ENCODE data around the gene LMAN1.

LMAN1 gene

GRCh38 chr18:59358712-59359575, at the start of gene LMAN1:
TSS of gene LMAN1 (minus strand) at chr18:59359265. CDS start at chr18:59359244, 21 bp downstream.
- Histone ChIP-seq H3K9me3 (replicated peaks in 1 of 11) (no peaks in the 10 kb centered on the region), H3K27me3 (no peaks in the 10 kb centered on the region; a peak in 1 of 22 replicates), H3K27ac (peak within 1 kb of the TSS; percentile 61 to 90 (median 88)), H3K4me2 (peak within 1 kb of the TSS; percentile 80 to 95 (median 84)), H3K9ac (peak within 1 kb of the TSS; percentile 86 to 94 (median 92)), H4K20me1 (peaks cover 0 to 35% (median 16%) of the 10 kb centered on the region in 11 experiments; a peak in 12 of 22 replicates), H3K4me3 (peak within 1 kb of the TSS; percentile 85 to 99 (median 93)), H3K36me3 (peaks cover 16 to 34% (median 23%) of the 10 kb centered on the region in 11 experiments; a peak in 21 of 22 replicates), H3K4me1 (peaks cover 16 to 27% (median 22%) of the 10 kb centered on the region in 10 experiments; a peak in 19 of 20 replicates)
- TF ChIP-seq Cebpa-rat (IDR thresholded peaks at IDR 0.05) = no peak

DNA sequence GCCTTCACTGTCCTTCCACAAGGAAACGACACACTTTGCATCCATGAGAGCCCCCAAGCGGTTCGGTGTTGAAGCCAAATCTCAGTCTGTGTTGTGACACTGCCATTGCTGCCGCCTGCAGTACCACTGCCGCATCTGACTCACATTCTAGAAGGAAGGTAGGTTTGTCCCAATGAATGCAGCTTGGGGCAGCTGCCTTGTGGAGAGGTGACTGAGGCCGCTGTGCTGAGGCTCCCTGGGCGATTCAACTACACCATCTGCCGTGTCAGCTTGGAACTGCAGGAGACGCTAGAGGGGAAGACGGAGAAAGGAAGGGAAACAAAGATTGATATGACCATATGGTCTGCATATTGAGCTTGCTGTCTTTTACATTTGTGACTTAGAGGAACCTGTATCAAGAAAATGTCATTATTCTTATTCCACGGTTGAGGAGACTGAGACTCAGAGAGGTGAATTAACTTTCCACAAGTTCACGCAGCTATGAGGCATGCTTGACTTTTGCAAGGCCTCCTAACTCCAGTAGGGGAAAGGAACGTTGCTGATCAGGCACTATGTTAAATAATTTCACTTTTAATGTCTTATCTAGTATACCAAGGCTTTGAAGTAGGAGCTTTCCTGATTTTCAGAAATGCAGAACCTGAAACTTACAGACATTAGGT, 43.5 kb upstream of the LMAN1 start:
- no peak overlapping the region for H3K27ac ChIP-seq

DNA sequence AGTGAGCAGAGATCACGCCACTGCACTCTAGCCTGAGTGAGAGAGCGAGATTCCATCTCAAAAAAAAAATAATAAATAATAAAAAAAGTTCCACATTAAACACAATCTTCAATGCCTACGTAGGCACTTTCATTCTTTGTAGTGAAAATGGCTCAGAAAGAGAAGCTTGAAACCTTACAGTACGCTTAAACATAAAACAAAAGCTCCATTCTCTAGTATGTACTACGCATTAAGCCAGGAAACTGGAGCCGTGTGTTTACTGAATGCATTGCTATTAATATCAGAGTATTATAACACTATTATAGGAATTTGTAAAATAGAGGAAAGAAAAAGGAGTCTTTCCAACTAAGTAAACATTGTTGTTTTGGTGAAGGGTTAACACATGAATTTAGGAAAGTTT, 41.3 kb upstream of the LMAN1 start:
- H3K9me3 ChIP-seq (replicated peaks in 1 of 11) = no peaks in the 10 kb centered on the region
- H3K27me3 ChIP-seq = no peaks in the 10 kb centered on the region
- H3K27ac ChIP-seq = no peak overlapping the region
- no peaks in the 10 kb centered on the region for H4K20me1 ChIP-seq
- H3K36me3 ChIP-seq = no peaks in the 10 kb centered on the region
- H3K4me3 ChIP-seq = no peak overlapping the region
- H3K4me1 ChIP-seq = peaks cover 9 to 11% (median 9%) of the 10 kb centered on the region in 10 experiments
- H3K9ac ChIP-seq = no peak overlapping the region
- no peak overlapping the region for H3K4me2 ChIP-seq
- TF ChIP-seq Cebpa-rat (IDR thresholded peaks at IDR 0.05) = no peak

More for the DNA sequence above, 43.5 kb upstream of the LMAN1 start:
- no peaks in the 10 kb centered on the region for H3K4me1 ChIP-seq
- H3K27me3 ChIP-seq = no peaks in the 10 kb centered on the region
- H3K36me3 ChIP-seq = no peaks in the 10 kb centered on the region
- H3K9me3 ChIP-seq (replicated peaks in 1 of 11) = no peaks in the 10 kb centered on the region
- H3K4me2 ChIP-seq = no peak overlapping the region
- no peaks in the 10 kb centered on the region for H4K20me1 ChIP-seq
- no peak overlapping the region for H3K9ac ChIP-seq
- H3K4me3 ChIP-seq = no peak overlapping the region
- TF ChIP-seq Cebpa-rat (IDR thresholded peaks at IDR 0.05) = no peak

DNA sequence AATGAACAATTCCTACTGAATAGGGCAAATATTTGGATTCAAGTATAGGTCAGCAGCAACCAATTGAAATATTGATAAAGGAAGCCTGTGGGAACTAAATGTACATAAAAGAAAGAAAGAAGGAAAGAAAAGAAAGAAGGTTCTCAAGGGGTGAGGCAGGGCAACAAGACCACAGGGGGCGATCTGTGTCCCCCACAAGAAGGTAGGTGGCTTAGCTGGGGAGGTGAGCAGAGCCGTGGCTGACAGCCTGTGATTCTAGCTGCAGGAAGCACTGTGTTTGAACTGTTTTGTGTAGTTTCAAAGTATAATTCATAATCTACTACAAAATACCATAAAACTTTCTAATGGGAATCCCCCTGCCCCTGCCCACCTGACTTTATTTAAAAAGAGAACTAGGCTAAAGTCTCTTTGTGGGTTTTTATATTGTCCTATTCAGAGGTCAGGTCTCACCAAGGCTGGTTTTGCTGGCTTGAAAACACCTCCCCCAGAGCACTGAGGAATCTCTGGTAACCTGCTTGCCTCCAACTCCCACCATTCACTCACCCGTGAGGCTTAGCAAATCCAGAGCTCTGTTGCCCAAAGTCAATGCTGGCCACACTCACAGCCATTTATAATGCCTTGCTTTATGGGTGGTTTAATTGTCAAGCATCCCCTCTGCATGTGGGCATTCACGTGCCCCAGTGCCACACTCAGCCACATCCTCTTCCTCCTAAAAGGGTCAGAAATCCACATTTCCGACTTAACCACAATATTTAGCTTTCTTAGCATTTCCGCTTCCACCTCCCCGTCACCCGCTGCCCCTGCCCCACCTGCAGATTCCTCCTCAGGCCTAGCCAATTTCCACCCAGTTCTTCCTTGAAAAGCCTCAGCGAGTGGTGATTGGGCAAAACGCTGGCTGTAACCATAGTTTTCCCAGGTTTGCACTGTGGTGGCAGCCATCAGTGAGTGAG, 36.4 kb upstream of the LMAN1 start:
- no peak overlapping the region for H3K4me3 ChIP-seq
- no peaks in the 10 kb centered on the region for H3K9me3 ChIP-seq (replicated peaks in 1 of 11)
- H4K20me1 ChIP-seq = no peaks in the 10 kb centered on the region
- TF ChIP-seq Cebpa-rat (IDR thresholded peaks at IDR 0.05) = no peak
- H3K4me2 ChIP-seq = peak overlapping the region; percentile 58 to 80 (median 75)
- H3K27me3 ChIP-seq = no peaks in the 10 kb centered on the region
- H3K36me3 ChIP-seq = no peaks in the 10 kb centered on the region
- no peak overlapping the region for H3K9ac ChIP-seq
- H3K4me1 ChIP-seq = peaks cover 14 to 18% (median 16%) of the 10 kb centered on the region in 10 experiments
- H3K27ac ChIP-seq = peak overlapping the region in 7 of 11 experiments; percentile 29 to 53 (median 47); a peak in 10 of 22 replicates

DNA sequence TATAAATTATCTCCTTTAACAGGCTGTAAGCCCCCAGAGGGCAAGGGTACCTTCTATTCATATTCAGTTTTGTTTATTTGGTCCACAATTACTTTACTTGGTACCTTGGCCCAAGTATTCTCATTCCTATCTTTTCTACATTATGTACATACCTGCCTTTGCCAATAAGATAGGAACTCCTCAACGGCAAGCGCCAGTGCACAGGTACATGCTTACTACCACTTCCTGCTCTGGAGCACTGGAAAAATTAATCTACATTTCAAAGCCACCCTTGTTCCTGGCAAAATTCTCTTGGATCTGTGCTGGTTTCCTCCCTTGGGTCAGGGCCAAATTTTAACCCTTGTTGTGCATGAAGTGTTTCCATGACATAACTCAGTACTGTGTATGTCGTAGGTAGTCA, 34.3 kb upstream of the LMAN1 start:
- H3K4me3 ChIP-seq = no peak overlapping the region
- peaks cover 18 to 36% (median 28%) of the 10 kb centered on the region in 10 experiments for H3K4me1 ChIP-seq
- H4K20me1 ChIP-seq = no peaks in the 10 kb centered on the region
- H3K9ac ChIP-seq = no peak overlapping the region
- H3K27me3 ChIP-seq = no peaks in the 10 kb centered on the region
- no peaks in the 10 kb centered on the region for H3K9me3 ChIP-seq (replicated peaks in 1 of 11)
- H3K36me3 ChIP-seq = no peaks in the 10 kb centered on the region
- H3K4me2 ChIP-seq = no peak overlapping the region
- no peak for TF ChIP-seq Cebpa-rat (IDR thresholded peaks at IDR 0.05)
- H3K27ac ChIP-seq = no peak overlapping the region

- H3K4me1 ChIP-seq = peaks cover 8 to 28% (median 19%) of the 10 kb centered on the region in 10 experiments; a peak in 19 of 20 replicates
- H3K9ac ChIP-seq = no peak overlapping the region
- no peaks in the 10 kb centered on the region for H3K27me3 ChIP-seq
- H3K4me3 ChIP-seq = no peak overlapping the region
- H3K36me3 ChIP-seq = no peaks in the 10 kb centered on the region
- peak overlapping the region in 7 of 11 experiments; percentile 6 to 70 (median 57); a peak in 9 of 22 replicates for H3K27ac ChIP-seq
- no peak for TF ChIP-seq Cebpa-rat (IDR thresholded peaks at IDR 0.05)
- H3K4me2 ChIP-seq = peak overlapping the region in 8 of 11 experiments; percentile 23 to 66 (median 44); a peak in 14 of 22 replicates
- H3K9me3 ChIP-seq (replicated peaks in 1 of 11) = no peaks in the 10 kb centered on the region
- no peaks in the 10 kb centered on the region for H4K20me1 ChIP-seq
These were observed 29.8 kb upstream of the LMAN1 start for GRCh38 chr18:59388817-59389216.

DNA sequence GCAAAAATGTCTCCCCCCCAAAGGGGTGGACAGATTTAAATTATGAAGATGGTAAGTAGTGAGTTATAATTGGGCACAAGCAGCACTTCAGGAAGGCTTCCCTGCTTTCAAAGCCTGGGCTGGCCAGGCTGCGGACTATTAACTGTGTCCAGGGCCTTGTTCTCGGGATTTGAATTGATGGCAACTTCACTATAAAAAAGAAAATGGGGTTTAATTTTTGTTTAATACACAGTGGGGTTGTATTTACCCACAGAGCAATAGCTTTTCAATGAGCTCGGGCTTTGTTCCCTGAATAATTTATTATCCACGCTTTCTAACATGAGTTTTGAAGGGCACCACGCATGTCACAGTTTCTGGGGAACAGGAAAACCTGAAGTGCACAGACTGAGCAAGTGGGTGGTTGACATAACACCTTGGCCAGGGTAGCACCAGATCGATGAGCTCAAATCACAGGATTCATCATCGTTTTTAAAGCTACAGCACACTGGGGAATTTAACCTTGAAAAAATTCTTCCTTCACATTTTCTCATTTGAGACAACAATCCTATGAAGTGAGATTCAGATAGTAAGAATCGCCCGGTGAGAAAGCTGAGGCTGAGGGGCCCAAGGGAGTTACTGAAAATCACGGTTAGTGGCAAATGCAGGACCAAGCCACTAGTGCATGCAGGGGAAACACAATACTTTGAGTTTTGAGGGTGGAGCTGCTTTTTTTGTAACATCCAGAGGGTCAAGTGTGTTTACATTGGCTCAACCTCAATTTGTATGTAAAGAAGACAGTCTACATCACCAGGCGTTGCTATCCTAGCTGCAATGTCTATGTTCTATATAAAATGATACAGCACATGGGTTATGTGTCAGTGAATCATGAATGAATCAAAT, 28.9 kb upstream of the LMAN1 start:
- H3K4me1 ChIP-seq = peaks cover 8 to 28% (median 19%) of the 10 kb centered on the region in 10 experiments; a peak in 19 of 20 replicates
- no peaks in the 10 kb centered on the region for H4K20me1 ChIP-seq
- H3K36me3 ChIP-seq = no peaks in the 10 kb centered on the region
- H3K9me3 ChIP-seq (replicated peaks in 1 of 11) = no peaks in the 10 kb centered on the region
- H3K4me3 ChIP-seq = no peak overlapping the region
- H3K9ac ChIP-seq = no peak overlapping the region
- H3K27ac ChIP-seq = peak overlapping the region in 7 of 11 experiments; percentile 6 to 70 (median 44); a peak in 9 of 22 replicates
- peak overlapping the region in 9 of 11 experiments; percentile 23 to 66 (median 43); a peak in 17 of 22 replicates for H3K4me2 ChIP-seq
- no peaks in the 10 kb centered on the region for H3K27me3 ChIP-seq
- TF ChIP-seq Cebpa-rat (IDR thresholded peaks at IDR 0.05) = no peak
